NOMO-1 treated with dmso at 0.1 percent for 144 hours (cell line): ENCODE data around the gene FIS1.
A peak's percentile ranks its signal among the peaks of the same experiment; 100 is the strongest.

Source experiments
- DNase-seq: peaks from one replicate; lab custom pipeline; 2025; ENCODE audit not compliant: unreplicated experiment; lab: John Stamatoyannopoulos, UW

The FIS1 gene

DNA sequence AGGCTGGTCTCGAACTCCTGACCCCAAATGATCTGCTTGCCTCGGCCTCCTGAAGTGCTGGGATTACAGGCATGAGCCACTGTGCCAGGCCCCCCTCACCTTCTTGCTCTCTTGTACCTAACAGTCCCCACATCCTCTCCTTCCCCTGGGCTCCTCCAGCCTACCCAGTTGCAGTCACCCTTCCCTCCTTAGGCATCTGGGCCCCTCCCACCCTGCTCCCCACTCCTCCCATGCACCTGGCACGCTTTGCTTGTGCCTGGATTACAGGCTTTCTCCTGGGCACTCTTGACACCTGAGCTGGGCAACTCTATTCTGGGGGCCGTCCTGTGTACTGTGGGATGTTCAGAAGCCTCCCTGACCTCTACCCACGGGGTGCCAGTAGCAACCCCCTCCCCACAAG lies 10.2 kb downstream of the FIS1 start:
- DNase-seq, result no peak

DNA sequence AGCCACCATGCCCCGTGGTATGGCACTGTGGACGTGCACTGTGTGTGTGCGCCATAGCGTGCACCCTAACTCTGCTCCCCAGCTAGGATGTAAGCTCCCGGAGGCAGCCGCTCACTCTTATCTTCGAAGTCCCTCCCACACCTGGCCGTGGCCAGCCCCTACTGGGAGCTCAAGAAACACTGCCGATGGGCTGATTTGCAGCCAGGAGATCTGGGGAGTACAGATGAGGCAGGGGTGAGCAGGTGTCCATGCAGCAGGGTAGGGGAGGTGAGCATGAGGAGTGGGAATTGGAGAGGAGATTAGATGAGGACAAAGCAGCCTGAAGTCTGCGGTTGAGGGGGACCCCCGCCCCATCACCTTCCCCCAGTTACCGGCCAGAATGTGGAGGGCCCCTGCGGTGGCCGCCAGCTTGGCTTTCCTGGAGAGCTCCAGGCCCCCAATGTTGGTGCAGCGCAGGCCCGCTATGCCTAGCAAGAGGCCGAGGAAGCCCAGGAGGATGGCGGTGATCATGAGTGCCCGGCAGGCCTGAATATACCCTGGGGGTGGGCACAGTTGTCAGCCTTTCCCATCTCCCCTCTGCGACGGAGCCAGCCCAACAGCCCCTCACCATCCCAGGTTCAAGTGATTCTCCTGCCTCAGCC lies 10.9 kb downstream of the FIS1 start:
- DNase-seq, result no peak

DNA sequence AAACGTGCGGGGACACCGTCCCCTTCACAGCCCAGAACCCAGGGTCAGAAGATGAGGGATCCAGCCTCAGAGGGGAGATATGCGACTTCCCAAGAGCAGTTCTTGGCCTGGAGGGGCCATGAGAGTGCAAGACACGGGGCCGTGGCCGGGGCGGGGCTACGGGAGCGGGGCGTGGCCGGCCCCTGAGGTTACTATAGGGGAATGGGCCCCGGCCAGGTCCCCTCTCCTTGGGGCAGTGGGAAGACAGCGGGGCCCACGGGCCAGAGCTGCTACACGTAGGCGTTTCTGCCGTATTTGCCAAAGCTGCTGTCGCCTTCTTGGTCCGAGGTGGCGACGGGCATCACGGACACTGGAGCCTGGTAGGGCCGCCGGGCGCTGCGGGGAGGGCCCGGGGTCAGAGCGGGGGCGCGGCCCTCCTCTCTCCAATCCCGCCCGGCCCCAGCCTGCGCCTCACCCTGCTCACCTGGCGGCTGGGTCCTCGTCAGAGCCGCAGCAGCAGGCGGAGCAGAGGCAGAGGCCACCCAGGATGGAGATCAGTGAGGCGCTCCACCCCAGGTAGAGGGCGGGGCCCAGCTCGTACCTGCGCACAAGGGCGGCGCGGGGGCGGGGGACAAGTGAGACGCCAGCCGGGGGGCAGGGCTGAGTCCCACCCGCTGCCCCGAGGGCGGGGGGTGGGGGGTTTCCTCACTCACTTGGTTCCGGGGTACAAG lies 12.6 kb downstream of the FIS1 start:
- DNase-seq, result no peak

DNA sequence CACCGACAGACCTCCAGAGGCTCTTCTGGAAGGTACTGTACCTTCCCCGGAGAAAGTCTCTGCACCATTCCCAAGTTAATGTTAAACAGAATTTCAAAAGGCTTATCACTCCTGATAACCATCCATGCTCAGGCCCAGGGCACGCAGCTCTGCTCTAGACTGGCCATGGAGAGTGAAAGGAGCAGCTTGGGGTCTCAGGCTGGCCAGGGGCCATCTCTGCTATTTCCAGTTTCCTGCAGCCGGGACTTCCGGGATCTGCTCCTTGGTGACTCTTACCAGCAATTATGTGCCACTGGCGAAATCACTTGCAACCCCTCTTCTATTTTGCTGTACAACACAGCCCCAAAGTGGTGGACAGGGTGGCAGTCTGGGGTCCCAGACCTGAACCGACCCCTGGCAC lies 13.2 kb downstream of the FIS1 start:
- no peak for DNase-seq

DNA sequence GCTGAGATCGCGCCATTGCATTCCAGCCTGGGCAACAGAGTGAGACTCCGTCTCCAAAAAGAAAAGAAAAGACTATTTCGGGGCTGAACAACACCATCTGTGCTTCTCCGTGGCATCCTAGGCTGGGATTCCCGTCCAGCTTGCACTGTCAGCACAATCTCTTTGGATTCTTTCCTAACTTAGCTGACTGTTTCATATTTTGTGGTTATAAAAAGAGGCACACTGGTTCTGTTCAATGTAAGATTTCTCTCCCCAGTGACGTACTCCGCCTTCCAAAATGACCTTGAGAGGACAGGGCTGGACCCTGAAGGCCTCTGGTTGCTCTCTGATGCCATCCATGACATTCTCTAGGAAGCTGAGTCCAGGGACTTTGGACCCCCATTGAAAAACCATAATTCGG lies 18.2 kb downstream of the FIS1 start:
- no peak for DNase-seq

DNA sequence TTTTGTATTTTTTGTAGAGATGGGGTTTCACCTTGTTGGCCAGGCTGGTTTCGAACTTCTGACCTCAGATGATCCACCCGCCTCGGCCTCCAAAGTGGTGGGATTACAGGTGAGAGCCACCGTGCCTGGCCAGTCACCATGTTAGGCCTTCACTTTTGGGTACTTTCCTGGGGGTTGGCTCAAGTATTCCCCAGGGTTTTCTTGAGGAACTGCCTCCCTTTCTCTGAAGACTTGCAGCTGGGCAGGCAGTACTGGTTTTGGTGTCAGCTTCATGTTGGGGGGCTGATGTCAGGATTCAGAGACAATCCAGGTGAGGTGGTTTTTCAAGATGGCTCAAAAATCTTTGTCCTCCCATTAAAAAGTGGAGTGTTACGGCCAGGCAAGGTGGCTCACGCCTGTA lies 19.2 kb downstream of the FIS1 start:
- DNase-seq, result no peak

DNA sequence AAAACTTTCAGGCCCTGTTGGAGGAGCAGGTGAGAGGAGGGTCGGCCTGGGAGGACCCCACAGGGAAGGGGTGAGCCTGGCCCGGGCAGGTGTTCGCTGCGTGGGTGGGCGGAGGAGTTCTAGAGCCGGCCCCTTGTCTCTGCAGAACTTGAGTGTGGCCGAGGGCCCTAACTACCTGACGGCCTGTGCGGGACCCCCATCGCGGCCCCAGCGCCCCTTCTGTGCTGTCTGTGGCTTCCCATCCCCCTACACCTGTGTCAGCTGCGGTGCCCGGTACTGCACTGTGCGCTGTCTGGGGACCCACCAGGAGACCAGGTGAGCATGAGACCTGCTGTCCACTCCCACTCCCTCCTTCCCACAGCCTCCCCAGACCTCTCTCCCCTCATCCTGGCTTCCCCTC lies 21.4 kb downstream of the FIS1 start:
- DNase-seq, result no peak

DNA sequence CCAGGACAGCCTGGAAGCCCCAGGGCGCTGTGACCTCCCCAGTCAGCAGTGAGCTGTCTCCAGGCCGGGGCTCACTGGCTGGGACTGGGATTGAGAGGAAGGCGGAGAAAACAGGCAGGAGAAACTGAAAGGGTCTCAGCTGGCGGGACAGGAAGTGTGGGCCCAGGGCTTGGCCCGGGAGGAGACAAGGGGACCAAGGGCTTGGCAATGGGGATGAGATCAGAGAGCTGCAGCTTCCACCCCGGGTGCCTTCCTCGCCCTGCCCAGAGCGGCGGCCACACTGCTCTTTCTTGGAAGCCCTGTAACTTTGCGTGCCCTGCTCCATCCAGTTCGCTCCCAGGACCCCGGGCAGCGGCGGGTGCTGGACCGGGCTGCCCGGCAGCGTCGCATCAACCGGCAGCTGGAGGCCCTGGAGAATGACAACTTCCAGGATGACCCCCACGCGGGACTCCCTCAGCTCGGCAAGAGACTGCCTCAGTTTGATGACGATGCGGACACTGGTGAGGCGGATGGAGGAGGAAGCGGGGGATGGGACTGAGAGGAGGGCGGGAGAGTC lies 22.5 kb downstream of the FIS1 start:
- no peak for DNase-seq

DNA sequence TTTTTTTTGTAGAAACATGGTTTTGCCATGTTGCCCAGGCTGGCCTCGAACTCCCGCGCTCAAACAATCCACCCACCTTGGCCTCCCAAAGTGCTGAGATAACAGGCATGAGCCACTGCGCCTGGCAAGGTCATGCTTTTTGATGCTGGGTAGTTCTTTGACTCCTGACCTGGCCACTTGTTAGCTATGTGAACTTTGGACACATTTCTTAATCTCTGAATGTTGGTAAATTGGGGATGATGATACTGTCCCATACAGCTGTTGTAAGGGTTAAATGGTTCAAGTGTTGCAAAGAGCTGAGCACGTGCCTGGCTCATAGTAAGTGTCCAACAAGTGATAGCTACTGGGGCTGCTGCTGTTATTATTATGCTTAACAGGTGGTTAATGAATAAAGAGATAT lies 24.6 kb downstream of the FIS1 start:
- DNase-seq, result no peak

DNA sequence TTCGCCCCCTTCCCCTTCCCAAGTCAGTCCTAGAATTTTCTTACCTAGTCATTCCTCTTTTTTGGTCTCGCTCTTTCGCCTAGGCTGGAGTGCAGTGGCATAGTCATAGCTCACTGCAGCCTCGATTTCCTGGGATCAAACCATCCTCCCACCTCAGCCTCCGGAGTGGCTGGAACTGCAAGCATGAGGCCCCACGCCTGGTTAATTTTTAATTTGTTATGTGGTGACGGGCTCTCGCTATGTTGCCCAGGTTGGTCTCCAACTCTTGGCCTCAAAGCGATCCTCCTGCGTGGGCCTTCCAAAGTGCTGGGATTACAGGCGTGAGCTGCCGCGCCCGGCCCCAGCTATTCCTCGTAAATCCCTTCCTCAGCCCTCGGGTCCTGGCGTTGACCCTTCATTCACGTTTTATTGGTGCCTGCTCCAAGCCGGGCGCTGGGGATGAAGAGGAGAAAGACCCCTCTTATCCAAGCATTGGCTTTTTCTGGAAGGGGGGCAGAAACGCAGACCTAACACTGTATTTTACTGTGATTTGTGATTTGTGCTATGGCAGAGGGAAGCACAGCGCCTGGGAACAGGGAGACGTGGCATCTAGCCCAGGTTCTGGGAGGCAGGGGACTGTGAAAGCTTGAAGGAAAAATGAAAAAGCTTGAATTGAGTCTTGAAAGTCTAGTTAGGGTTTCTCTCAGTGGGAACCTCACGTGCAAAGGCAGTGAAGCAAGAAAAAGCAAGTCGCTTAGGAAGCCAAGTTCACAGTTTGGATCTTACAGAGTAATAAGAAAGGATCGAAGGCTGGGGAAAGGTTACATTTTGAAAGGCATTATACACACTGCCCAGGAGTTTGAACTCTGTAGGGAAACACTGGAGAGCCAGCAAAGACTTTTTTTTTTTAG lies 26.4 kb downstream of the FIS1 start:
- DNase-seq, result no peak

DNA sequence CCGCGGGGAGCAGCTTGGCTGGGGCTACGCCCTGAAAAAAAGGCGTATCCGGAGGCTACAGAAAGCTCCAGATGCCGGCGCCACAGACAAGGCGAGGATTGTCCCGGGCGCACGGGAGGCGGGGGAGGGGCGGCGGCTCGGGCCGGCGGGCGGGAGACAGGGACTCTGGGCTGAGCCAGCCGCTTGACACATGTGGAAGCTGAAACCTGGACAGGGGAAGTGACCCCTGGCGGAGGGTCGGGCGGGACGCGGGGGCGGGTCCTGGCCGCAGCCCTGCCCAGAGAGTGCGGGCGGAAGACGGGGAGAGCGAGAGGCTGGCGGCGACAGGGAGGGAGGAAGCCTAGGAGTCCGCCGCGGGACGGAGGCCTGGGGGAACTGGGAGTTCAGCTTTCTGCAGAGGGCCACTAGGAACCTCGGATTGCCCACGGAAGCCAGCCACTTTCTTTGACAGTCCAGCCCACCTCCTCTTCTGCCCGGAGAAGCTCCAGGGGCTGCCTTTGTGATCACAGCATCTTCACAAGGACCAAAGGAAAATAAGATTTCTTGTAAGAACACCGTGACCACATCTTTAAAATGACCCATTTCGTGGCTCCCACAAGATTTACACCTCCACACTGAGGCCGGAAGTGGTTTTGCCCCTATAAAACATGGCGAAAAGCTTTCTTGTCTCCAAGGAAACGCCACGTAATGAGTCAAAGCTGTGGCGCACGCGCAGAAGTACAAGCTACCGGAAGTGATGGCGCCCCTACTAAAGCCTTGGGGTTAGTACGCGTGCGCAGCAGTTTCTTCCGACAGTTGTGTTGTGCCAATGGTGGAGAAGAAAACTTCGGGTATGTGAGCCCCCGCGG lies 27.3 kb downstream of the FIS1 start, which contains the start of the genes PLOD3 and ZNHIT1:
PLOD3 (minus strand) TSS at position 194 of the 848 bp plus-strand sequence. CDS start 307 bp downstream, outside the sequence.
ZNHIT1 (plus strand) TSS at position 778 of the 848 bp plus-strand sequence; CDS start at position 809, 31 bp downstream.
- peak; percentile 96 for DNase-seq

DNA sequence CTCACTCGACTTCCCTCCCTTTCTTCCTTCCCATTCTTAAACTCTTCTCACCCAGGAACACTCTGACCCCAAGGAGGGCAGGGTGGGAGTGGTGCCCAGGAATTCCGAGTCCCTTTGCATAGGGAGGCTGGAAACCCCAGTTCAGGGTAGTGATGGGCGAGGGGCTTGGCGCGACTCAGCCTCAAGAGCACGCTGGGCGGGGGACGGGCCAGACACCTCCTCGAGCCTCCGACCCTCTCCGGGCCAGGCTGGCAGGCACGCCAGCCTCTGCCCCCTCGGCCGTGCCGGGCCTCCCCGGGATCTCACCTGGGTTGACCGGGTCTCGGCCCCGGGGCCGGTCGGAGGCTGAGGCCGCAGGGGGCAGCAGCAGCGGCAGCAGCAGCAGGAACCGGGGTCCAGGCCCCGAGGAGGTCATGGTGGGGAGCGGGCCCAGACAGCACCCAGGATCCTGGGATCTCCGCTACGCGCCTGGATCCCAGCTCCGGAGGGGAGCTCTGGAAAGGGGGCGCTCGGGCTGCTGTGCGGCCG lies 28.0 kb downstream of the FIS1 start:
- DNase-seq, result no peak

DNA sequence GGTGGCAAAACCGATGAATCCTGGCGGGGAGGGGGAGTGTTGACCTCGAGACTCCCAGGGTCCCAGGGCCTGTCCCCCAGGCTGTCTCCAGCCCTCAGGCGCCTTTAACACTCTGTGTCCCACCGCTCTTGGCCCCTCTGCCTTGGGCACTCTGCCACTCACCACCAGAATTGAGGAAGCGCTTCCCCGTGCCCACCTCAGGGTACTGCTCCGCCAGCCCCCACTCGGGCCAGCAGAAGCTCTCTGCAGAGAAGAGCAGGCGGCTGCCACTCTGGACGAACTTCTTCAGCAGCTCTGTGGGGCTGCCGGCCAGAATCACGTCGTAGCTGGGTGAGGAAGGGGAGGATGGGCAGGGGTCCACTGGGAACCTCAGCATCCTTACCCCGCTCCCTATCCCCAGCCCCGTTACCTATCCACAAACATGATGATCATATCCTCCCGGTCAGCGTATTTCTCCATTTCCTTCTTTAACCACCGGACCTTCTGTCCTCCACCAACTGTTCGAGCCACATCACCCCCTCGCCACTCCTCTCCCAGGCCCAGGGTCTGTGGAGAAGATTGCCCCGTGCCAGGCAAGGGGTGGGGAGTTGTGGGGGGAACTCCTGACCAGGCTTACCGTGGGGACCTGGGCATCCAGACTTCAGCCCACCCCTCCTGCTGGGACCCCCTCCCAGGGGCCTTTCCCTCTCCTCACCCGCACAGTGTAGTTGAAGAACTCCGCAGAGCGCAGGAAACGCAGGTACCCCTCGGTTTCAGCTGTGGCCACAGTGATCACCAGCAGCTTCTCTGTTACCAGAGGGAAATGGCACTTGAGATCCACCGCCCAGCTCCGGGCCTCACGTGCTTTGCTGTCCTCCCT lies 28.7 kb downstream of the FIS1 start:
- DNase-seq, result peak; percentile 31

DNA sequence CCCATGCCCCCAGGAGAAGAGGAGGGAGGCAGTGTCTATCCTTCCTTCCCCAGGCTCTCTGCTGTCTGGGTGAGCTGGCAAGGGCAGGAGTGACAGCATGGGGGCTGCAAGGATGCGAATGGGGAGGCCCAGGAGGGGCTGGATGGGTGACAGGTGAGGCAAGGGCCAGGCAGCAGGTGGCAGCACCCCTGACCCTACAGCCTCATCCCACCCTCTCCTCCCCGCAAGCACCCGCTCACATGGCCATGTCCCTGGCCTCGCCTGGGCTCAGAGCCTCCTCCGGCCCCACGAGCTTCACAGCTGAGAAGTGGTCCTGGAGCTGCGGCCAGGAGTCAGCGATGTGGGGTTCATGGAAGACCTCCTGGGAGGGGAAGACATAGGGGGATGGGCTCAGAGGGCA lies 32.9 kb downstream of the FIS1 start:
- DNase-seq, result no peak

DNA sequence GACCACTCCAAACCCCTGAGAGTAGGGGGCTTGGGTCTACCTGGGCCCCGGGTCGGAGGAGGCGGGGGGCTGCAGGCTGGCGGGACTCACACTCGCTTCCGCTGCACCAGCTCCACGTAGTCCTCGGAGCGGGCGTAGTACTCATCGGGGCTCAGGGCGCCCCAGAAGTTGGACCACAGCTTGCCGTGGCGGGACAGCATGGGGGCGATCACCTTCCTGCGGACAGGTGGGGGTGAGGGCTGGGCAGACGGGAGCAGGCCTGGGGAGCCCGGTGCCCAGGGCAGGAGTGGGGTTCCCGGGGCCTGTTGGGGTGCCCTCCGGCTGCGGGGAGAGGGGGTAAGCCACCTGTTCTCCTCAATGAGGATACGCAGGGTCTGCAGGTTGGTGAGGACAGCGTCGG lies 33.4 kb downstream of the FIS1 start:
- no peak for DNase-seq

DNA sequence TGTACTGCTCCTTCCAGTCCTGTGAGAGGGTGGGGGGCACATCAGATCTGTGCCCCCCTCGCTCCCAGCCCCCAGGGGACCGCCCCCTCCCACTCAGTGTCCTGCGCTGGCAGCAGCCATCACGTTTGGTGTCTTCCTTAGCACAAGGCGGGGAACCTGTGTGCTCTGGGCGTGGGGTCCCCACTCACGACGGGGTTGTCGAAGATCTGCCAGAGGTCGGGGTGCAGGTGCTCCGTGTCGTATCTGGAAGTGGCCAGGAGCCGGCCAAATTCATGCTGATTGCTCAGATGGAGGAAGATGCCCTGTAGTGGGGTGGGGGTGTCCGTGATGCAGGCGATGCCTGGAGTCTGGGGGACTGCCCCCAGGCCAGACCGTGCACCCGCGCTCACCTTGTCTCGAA lies 34.7 kb downstream of the FIS1 start:
- DNase-seq, result no peak

DNA sequence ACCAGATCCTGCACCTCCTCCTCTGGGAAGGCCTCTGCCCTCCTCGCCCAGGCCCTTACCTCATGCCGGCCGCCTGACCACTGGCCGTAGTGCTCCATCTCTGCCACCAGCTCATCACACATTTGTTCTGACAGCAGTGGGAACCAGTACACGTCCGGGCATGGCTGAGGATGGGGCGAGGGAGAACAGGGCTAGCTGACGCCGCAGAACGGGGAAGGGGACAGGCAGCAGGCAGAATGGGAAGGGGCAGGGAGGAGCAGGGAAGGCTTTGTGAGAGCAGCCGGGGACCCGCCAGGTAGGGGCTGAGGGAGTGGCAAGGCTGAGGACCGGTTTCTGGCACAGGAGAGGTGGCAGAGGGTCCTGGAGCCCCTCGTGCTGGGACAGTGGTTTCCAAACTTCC lies 36.1 kb downstream of the FIS1 start:
- no peak for DNase-seq

DNA sequence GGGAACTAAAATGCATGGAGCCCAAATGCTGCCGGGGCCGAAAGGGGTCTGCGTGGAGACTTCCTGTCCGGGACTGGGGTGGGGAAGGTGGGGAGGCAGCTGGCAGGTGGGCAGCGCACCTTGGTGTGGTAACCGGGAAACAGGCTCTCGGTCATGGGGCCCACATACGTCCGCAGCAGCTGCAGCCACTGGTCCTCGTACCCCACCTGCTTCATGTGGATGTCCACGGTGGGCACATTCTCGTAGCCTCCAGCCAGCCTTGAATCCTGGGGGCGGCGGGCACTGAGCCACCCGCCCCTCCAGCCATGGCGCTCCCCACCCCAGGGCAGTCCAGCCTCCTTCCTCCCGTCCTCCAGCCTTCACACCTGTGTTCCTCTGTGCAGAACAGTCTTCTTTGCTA lies 37.4 kb downstream of the FIS1 start:
- no peak for DNase-seq

DNA sequence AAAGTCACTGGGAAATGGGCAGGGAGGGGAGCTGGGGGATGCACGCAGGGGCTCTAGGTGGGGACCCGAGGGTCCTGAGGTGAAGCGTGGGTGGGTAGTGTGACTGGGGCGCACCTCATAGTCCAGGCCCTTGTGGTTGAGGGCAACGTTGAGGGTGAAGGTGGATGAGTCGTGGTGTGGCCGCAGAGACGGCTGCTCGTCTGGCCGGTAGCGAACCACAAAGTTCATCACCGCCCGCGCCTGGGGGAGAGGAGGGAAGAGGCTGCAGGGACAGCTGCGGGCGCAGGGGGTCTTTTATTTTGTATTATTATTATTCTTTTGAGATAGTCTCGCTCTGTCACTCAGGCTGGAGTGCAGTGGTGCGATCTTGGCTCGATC lies 38.2 kb downstream of the FIS1 start:
- no peak for DNase-seq
